ENCODE data around the gene BDKRB2.
"Not testable (repeated sequence)": the region's sequence is repeated elsewhere in the genome, so short reads cannot be mapped to it uniquely, and the experiment has no call there.

The BDKRB2 gene

GRCh38 chr14:96240641-96241040 lies 36.0 kb downstream of the BDKRB2 start:
- Histone ChIP-seq H3K4me3 (ENCODE audit: low read length, poor library complexity, severe bottlenecking) (no peak overlapping the region), H3K9me2 (replicated peaks; ENCODE audit: low read depth, low read length) (no peaks in the 10 kb centered on the region), H3K4me1 (ENCODE audit: insufficient read depth, low read length, poor library complexity, severe bottlenecking) (no peaks in the 10 kb centered on the region), H3K27me3 (ENCODE audit: insufficient read depth, low read length, poor library complexity, severe bottlenecking) (no peaks in the 10 kb centered on the region), H4K20me1 (ENCODE audit: insufficient read depth, low read length, poor library complexity, severe bottlenecking) (no peaks in the 10 kb centered on the region), H3F3A (ENCODE audit: low read depth) (no peaks in the 10 kb centered on the region), H3K9ac (ENCODE audit: low read depth, low read length, poor library complexity, severe bottlenecking) (no peak overlapping the region), H2AFZ (ENCODE audit: low read length) (no peak overlapping the region), H3K9me3 (ENCODE audit: insufficient read depth, low read depth, low read length) (peaks cover 8% of the 10 kb centered on the region; the same call in 1 of the 2 replicates), H3K79me2 (ENCODE audit: insufficient read depth, low read length) (no peaks in the 10 kb centered on the region), H3K4me2 (ENCODE audit: low read depth, low read length, poor library complexity, severe bottlenecking) (no peak overlapping the region), H3K36me3 (ENCODE audit: insufficient read depth, low read length) (no peaks in the 10 kb centered on the region)
- TF ChIP-seq EZH2phosphoT487 (IDR thresholded peaks at IDR 0.05; ENCODE audit: borderline replicate concordance) (no peak), CTCF (conservative IDR thresholded peaks at IDR 0.05; ENCODE audit: low read length) (no peak)

- TF ChIP-seq EZH2phosphoT487 (IDR thresholded peaks at IDR 0.05; ENCODE audit: borderline replicate concordance) (no peak), CTCF (conservative IDR thresholded peaks at IDR 0.05; ENCODE audit: low read length) (no peak)
- Histone ChIP-seq H3K4me3 (ENCODE audit: low read length, poor library complexity, severe bottlenecking) (no peak overlapping the region), H3K27me3 (ENCODE audit: insufficient read depth, low read length, poor library complexity, severe bottlenecking) (no peaks in the 10 kb centered on the region), H2AFZ (ENCODE audit: low read length) (no peak overlapping the region), H3K4me1 (ENCODE audit: insufficient read depth, low read length, poor library complexity, severe bottlenecking) (no peaks in the 10 kb centered on the region), H4K20me1 (ENCODE audit: insufficient read depth, low read length, poor library complexity, severe bottlenecking) (no peaks in the 10 kb centered on the region), H3K79me2 (ENCODE audit: insufficient read depth, low read length) (no peaks in the 10 kb centered on the region), H3K9ac (ENCODE audit: low read depth, low read length, poor library complexity, severe bottlenecking) (no peak overlapping the region), H3K4me2 (ENCODE audit: low read depth, low read length, poor library complexity, severe bottlenecking) (no peak overlapping the region), H3F3A (ENCODE audit: low read depth) (no peaks in the 10 kb centered on the region), H3K36me3 (ENCODE audit: insufficient read depth, low read length) (no peaks in the 10 kb centered on the region), H3K9me2 (replicated peaks; ENCODE audit: low read depth, low read length) (no peaks in the 10 kb centered on the region), H3K9me3 (ENCODE audit: insufficient read depth, low read depth, low read length) (peaks cover 8% of the 10 kb centered on the region; the same call in 1 of the 2 replicates)
Observed at GRCh38 chr14:96242126-96242525, 37.5 kb downstream of the BDKRB2 start.

DNA sequence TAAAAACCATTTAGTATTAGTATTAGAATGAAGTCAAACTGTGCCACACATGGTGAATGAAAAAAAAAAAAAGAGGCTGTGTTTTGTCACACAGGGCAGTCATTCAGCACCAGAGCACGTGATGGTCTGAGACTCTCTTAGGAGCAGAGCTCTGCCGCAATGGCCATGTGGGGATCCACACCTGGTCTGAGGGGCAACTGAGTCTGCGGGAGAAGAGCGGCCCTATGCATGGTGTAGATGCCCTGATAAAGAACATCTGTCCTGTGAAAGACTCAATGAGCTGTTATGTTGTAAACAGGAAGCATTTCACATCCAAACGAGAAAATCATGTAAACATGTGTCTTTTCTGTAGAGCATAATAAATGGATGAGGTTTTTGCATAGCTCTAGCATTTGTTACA lies 39.1 kb downstream of the BDKRB2 start:
- no peak overlapping the region for H2AFZ ChIP-seq (ENCODE audit: low read length)
- no peaks in the 10 kb centered on the region for H3K36me3 ChIP-seq (ENCODE audit: insufficient read depth, low read length)
- no peak for TF ChIP-seq EZH2phosphoT487 (IDR thresholded peaks at IDR 0.05; ENCODE audit: borderline replicate concordance)
- H3F3A ChIP-seq (ENCODE audit: low read depth): no peaks in the 10 kb centered on the region
- no peaks in the 10 kb centered on the region for H4K20me1 ChIP-seq (ENCODE audit: insufficient read depth, low read length, poor library complexity, severe bottlenecking)
- no peaks in the 10 kb centered on the region for H3K9me2 ChIP-seq (replicated peaks; ENCODE audit: low read depth, low read length)
- H3K4me2 ChIP-seq (ENCODE audit: low read depth, low read length, poor library complexity, severe bottlenecking): no peak overlapping the region
- H3K9ac ChIP-seq (ENCODE audit: low read depth, low read length, poor library complexity, severe bottlenecking): no peak overlapping the region
- H3K27me3 ChIP-seq (ENCODE audit: insufficient read depth, low read length, poor library complexity, severe bottlenecking): no peaks in the 10 kb centered on the region
- no peaks in the 10 kb centered on the region for H3K79me2 ChIP-seq (ENCODE audit: insufficient read depth, low read length)
- peaks cover 4% of the 10 kb centered on the region; the same call in 1 of the 2 replicates for H3K9me3 ChIP-seq (ENCODE audit: insufficient read depth, low read depth, low read length)
- H3K4me1 ChIP-seq (ENCODE audit: insufficient read depth, low read length, poor library complexity, severe bottlenecking): no peaks in the 10 kb centered on the region
- H3K4me3 ChIP-seq (ENCODE audit: low read length, poor library complexity, severe bottlenecking): no peak overlapping the region

- not testable (repeated sequence) for H3K4me1 ChIP-seq (ENCODE audit: insufficient read depth, low read length, poor library complexity, severe bottlenecking); H3K4me2 ChIP-seq (ENCODE audit: low read depth, low read length, poor library complexity, severe bottlenecking); H3K36me3 ChIP-seq (ENCODE audit: insufficient read depth, low read length); H3F3A ChIP-seq (ENCODE audit: low read depth); H3K9ac ChIP-seq (ENCODE audit: low read depth, low read length, poor library complexity, severe bottlenecking); H3K9me2 ChIP-seq (replicated peaks; ENCODE audit: low read depth, low read length); H3K27me3 ChIP-seq (ENCODE audit: insufficient read depth, low read length, poor library complexity, severe bottlenecking); H3K4me3 ChIP-seq (ENCODE audit: low read length, poor library complexity, severe bottlenecking); H3K79me2 ChIP-seq (ENCODE audit: insufficient read depth, low read length); H4K20me1 ChIP-seq (ENCODE audit: insufficient read depth, low read length, poor library complexity, severe bottlenecking); H2AFZ ChIP-seq (ENCODE audit: low read length); H3K9me3 ChIP-seq (ENCODE audit: insufficient read depth, low read depth, low read length)
Observed at GRCh38 chr14:96245074-96245473, 40.4 kb downstream of the BDKRB2 start.

Measured in Loucy (cell line).